VCaP (cell line): ENCODE data around the gene PHLDA3.

Experiments used
- H3K27ac ChIP-seq: fragments of 450-650 bp; 2 replicates; pipeline ENCODE4 v1.5.1; 2017
- TF ChIP-seq, protein P1 (sequence below): fragments of 450-650 bp; conservative IDR thresholded peaks from 2 replicates; pipeline ENCODE4 v1.5.1; 2017; ENCODE audit warnings: mild to moderate bottlenecking, moderate library complexity

PHLDA3 gene

DNA sequence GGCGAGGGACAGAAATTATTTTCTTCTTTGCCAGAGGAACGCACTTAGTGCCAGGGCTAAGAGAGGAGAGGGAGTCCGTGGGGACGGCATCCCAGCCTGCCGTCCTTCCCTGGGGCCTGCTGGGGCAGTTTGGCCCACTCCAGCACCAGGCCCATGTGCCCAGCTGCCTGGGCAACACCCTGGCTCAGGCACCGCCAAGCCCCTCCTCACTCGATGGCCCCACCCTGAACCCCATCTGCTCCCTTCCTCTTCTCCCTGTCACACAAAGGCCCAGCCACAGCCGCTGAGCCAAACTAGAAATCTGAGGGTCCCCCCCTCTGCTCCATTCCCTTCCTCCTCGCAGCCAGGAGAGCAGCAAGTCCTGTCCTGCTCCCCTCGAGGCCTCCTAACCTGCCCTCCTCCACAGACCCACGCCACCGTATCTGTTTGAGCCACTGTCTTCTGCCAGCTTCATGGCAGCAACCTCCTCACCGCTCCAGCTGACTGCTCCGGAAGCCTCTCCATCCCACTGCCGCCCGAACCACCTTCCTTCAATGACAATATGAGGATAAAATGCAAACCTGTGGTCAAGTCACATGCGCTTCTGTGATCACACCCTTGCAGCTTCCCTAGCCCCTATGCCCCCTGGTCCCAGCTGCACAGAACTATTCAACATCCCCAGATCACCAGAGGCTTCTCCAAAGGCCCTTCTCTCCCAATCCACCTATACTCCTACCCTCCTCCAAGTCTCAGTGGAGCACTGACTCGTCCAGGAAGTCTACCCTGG lies 39.1 kb downstream of the PHLDA3 start:
- no peak overlapping the region for H3K27ac ChIP-seq
- TF ChIP-seq, protein P1, sequence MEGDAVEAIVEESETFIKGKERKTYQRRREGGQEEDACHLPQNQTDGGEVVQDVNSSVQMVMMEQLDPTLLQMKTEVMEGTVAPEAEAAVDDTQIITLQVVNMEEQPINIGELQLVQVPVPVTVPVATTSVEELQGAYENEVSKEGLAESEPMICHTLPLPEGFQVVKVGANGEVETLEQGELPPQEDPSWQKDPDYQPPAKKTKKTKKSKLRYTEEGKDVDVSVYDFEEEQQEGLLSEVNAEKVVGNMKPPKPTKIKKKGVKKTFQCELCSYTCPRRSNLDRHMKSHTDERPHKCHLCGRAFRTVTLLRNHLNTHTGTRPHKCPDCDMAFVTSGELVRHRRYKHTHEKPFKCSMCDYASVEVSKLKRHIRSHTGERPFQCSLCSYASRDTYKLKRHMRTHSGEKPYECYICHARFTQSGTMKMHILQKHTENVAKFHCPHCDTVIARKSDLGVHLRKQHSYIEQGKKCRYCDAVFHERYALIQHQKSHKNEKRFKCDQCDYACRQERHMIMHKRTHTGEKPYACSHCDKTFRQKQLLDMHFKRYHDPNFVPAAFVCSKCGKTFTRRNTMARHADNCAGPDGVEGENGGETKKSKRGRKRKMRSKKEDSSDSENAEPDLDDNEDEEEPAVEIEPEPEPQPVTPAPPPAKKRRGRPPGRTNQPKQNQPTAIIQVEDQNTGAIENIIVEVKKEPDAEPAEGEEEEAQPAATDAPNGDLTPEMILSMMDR: no peak

DNA sequence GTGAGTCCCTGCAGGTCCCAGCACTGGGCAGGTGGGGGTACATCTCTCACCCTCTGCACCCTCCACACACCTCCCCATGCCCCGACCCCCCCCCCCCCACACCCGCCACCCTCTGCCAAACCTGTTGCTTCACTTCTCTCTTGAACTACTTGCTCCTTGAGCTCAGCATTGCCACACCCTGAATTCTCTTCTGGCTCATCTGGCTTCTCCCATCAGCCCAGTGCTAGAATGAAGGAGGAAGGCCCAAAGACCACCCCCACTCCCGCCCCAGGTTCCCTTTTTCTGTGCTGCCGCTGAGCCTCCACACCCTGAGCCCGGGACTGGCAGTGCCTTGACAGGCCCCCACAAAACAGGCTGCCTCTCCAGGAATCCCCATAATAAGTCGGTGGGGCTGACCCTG lies 41.0 kb downstream of the PHLDA3 start:
- no peak overlapping the region for H3K27ac ChIP-seq
- TF ChIP-seq, protein P1: no peak

DNA sequence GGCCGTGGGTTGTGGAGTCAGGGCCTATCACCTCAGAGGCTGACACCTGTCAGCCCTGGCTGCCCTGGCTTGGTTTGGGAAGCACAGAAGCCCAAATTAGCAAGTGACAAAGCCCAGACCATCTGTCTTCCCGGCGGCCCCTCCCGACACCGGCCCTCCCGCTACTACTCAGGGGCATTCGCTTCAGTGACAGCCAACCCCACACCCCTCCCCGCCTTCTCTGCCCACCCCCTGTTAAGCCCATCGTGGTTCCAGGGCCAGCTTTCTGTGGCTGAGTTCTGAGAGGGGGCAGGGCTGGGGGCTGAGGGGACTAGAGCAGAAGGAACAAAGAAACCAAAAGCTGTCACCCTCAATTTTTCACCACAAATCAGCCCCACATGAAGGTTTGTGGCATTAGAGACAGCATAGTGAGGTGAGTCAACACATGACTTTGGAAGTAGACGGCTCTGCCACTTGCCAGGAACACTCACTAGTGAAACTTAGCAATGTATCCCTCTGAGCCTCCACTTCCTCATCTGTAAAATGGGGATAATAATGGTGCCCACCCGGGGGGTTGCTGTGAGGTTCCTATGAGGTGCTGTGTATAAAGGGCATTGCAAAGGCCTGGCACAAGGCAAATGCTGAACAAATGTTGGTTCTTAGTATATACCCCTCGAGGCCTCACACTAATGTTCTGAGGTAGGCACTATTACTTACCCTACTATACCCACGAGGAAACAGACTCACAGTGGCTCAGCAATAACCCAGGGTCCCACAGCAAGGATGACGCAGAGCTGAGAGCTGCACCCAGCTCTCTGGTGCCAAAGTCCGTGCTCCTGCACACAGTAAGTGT lies 42.3 kb downstream of the PHLDA3 start:
- TF ChIP-seq, protein P1: no peak
- no peak overlapping the region for H3K27ac ChIP-seq

DNA sequence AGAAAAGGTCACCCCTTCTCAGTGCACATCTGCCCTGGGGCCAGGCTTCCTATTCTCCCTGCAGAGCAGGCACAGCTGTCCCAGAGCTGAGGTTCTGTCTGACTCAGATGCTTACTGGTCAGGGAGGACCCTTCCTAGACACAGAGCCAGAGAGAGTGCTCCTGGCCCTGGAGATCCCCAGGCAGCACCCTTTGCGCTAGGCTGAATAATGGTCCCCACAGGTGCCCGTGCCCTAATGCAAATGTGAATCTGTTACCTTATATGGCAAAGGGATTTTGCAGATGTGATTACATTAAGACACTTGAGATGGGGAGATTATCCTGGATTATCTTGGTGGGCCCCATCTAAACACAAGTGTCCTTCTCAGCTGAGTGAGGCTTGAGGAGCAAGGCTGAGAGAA lies 44.8 kb downstream of the PHLDA3 start:
- TF ChIP-seq, protein P1: no peak
- no peak overlapping the region for H3K27ac ChIP-seq

DNA sequence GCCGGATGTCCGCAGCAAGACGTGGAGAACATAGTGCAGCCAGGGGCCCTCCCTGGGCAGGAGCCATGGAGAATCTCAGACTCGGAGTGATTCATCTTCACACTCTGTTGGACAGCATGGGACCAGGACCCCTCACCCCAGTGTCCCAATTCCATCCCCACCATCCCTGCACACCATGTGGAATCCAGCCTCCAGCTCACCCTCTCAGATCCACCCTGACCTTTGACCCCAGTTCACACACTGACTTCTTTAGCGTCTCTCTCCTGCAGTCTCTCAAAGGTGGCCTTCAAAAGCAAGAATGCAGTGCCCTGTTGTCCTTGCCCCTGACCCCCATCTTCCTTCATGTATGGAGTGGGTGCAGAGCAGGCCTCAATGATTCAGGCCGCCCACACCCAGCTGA lies 45.3 kb downstream of the PHLDA3 start:
- no peak overlapping the region for H3K27ac ChIP-seq
- TF ChIP-seq, protein P1: no peak

DNA sequence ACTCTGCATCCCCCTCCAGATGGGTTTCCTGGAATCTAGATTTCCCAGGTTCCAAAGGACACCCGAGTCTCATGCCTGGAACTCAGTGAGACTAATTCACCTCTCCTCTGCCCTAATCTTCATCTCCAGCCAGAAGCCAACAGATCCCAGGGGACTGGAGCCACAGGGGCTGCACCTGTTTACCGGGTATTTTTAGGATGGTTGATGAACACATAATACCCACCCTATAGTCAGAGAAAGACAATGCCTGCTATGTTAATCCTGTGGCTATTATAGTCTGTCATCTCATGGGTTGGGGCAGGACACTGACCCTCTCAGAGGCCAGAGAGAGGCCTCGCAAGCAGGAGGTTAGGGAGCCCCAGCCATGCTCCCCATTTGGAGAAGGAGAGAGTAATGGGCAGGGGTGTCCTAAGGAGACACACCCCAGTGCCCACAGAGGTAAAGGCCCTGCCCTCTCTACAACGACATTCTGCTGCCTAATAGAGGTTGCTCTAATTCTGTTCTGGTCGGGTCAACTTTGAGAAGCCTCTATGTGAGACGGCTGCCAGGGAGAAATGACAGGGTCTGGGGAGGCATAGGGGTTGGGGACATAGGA lies 46.5 kb downstream of the PHLDA3 start:
- H3K27ac ChIP-seq: no peak overlapping the region
- TF ChIP-seq, protein P1: no peak

DNA sequence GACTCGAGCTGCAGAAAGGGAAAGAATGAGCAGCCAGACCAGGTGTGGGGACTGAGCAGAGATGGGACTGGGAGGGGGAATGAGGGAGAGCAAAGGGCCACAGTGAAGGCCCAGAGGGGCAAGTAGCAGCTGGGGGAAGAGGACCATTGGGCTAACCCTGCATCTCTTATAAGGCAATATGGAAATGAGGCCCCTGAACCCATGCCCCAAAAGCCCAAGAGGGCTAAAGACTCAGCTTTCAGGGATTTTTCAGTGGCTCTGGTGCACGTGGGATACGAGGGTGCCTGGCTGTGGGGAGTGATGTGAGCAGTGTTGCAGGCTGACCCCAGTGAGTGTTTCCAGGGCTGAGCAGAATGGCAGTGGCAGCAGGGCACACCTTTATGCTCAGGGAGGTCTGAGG lies 47.0 kb downstream of the PHLDA3 start:
- no peak overlapping the region for H3K27ac ChIP-seq
- TF ChIP-seq, protein P1: no peak
